DND-41 (cell line): ENCODE measurements around the gene NEK10.

Experiments used
- EZH2 ChIP-seq: IDR thresholded peaks from 3 replicates; pipeline ENCODE4 v1.6.1; 2012; ENCODE audit warnings: borderline replicate concordance, low read depth, mild to moderate bottlenecking, moderate library complexity, low read length, inconsistent platforms; ENCODE audit not compliant: severe bottlenecking
- TF ChIP-seq, protein P1 (sequence below): IDR thresholded peaks from 2 replicates; pipeline ENCODE4 v1.5.1; 2012; ENCODE audit warnings: borderline replicate concordance, low read length, moderate library complexity, mild to moderate bottlenecking; ENCODE audit not compliant: poor library complexity, severe bottlenecking; ENCODE audit errors: extremely low read depth

DNA sequence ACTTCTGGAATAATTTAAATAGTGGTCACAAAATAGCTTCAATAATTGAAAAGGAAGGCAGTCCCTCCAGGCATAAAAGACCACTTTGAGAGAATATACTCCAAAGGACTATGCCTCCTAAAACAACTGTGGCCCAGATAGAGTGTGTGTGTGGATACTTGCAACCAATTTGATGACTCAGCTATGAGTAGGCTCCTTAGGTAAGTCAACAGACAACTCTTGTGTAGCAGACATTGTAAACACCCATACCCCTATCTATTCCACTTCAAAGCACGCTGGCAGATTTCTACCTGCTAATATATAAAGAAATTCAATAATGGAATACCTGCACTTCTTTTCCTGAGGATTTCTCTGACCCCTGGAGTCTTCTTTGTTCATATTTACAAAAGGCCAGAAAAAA lies 254.5 kb downstream of the NEK10 start:
- TF ChIP-seq, protein P1, sequence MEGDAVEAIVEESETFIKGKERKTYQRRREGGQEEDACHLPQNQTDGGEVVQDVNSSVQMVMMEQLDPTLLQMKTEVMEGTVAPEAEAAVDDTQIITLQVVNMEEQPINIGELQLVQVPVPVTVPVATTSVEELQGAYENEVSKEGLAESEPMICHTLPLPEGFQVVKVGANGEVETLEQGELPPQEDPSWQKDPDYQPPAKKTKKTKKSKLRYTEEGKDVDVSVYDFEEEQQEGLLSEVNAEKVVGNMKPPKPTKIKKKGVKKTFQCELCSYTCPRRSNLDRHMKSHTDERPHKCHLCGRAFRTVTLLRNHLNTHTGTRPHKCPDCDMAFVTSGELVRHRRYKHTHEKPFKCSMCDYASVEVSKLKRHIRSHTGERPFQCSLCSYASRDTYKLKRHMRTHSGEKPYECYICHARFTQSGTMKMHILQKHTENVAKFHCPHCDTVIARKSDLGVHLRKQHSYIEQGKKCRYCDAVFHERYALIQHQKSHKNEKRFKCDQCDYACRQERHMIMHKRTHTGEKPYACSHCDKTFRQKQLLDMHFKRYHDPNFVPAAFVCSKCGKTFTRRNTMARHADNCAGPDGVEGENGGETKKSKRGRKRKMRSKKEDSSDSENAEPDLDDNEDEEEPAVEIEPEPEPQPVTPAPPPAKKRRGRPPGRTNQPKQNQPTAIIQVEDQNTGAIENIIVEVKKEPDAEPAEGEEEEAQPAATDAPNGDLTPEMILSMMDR, result no peak
- no peak for TF ChIP-seq EZH2
